A549 (cell line): ENCODE measurements around the gene BRSK2. TPM values are rescaled to one million over a fixed set of nuclear protein-coding genes. Genes with fewer than 3 reads are reported as not detected.

ENCODE experiments used
- ATAC-seq, 2 experiments: fragments of 200-7000 bp in 1 of 2; fragments of >200 bp in 1 of 2; cut with Nextera tagmentation in 1 of 2; cut with Tn5 transposase in 1 of 2; 3 replicates each; pipeline versions ENCODE4 v1.8.0 to v1.9.1; 2018 to 2020; ENCODE audit warnings: mild to moderate bottlenecking in 1 of 2, moderate library complexity in 1 of 2
- CTCF ChIA-PET: fragments of 300-600 bp; sonication (Branson Sonifier 250); formaldehyde crosslinking; extraction: SDS; loops from one replicate; lab custom pipeline; 2021; ENCODE audit warnings: antibody characterized with exemption, inconsistent platforms; lab: Yijun Ruan, JAX
- POLR2A ChIA-PET: fragments of 350-600 bp; formaldehyde crosslinking; extraction: SDS; loops from one replicate; lab custom pipeline; 2021; ENCODE audit warnings: antibody characterized with exemption, inconsistent platforms; lab: Yijun Ruan, JAX
- DNase-seq, 2 experiments: peaks; one replicate each; pipeline versions ENCODE4 v3.0.0 to v3.0.0-alpha.2; 2011 to 2016; ENCODE audit warnings: low read depth in 1 of 2, low spot score in 1 of 2
- FAIRE-seq: peaks from 2 replicates; lab custom pipeline; 2011; peaks lifted over from hg19 to GRCh38; lab: Jason Lieb, UNC
- H3K27ac ChIP-seq, 2 experiments: fragments of >200 bp; sonication (Bioruptor Twin); formaldehyde crosslinking; 3 replicates each; pipeline ENCODE4 v1.5.1; 2016 to 2017
- H3K4me1 ChIP-seq: fragments of >200 bp; sonication (Bioruptor Twin); formaldehyde crosslinking; 3 replicates; pipeline ENCODE4 v1.6.1; 2016
- H3K4me2 ChIP-seq: fragments of >200 bp; sonication (Bioruptor Twin); formaldehyde crosslinking; 3 replicates; pipeline ENCODE4 v1.6.1; 2016
- H3K4me3 ChIP-seq: fragments of >200 bp; sonication (Bioruptor Twin); formaldehyde crosslinking; 3 replicates; pipeline ENCODE4 v1.5.1; 2016
- H3K9me3 ChIP-seq: fragments of >200 bp; sonication (Bioruptor Twin); formaldehyde crosslinking; 3 replicates; pipeline ENCODE4 v1.6.1; 2016
- BHLHE40 ChIP-seq: IDR thresholded peaks from 2 replicates; pipeline ENCODE4 v1.6.1; 2012; ENCODE audit warnings: low read depth, low read length, inconsistent platforms
- CEBPB ChIP-seq, 2 experiments: fragments of >200 bp in 1 of 2; sonication (Bioruptor Twin) in 1 of 2; formaldehyde crosslinking in 1 of 2; IDR thresholded peaks; 2 replicates each; pipeline ENCODE4 v1.6.1; 2012 to 2016
- CHD2 ChIP-seq: fragments of 150-350 bp; IDR thresholded peaks from 2 replicates; pipeline ENCODE4 v1.6.1; 2014; ENCODE audit warnings: low read length; ENCODE audit not compliant: partially characterized antibody
- EHF ChIP-seq: fragments of 250-450 bp; sonication (Bioruptor Pico); IDR thresholded peaks from 2 replicates; pipeline ENCODE4 v1.5.0; 2020; ENCODE audit warnings: mild to moderate bottlenecking
- ELK1 ChIP-seq: fragments of 150-350 bp; IDR thresholded peaks from 2 replicates; pipeline ENCODE4 v1.6.1; 2014; ENCODE audit warnings: low read depth, mild to moderate bottlenecking, low read length
- EP300 ChIP-seq, 2 experiments: fragments of >200 bp; sonication (Bioruptor Twin); formaldehyde crosslinking; IDR thresholded peaks; 2 replicates in 1 of 2; 3 replicates in 1 of 2; pipeline ENCODE4 v1.6.1; 2016 to 2017
- FOSB ChIP-seq: fragments of 250-450 bp; sonication (Bioruptor Pico); IDR thresholded peaks from 2 replicates; pipeline ENCODE4 v1.5.0; 2020; ENCODE audit warnings: mild to moderate bottlenecking, moderate library complexity
- GATA3 ChIP-seq: IDR thresholded peaks from 2 replicates; pipeline ENCODE4 v1.6.1; 2012; ENCODE audit warnings: borderline replicate concordance
- HOXB13 ChIP-seq: fragments of 250-450 bp; sonication (Bioruptor Pico); IDR thresholded peaks from 2 replicates; pipeline ENCODE4 v1.5.0; 2020; ENCODE audit warnings: low read depth, mild to moderate bottlenecking, moderate library complexity
- POLR2AphosphoS2 ChIP-seq: conservative IDR thresholded peaks from 2 replicates; pipeline ENCODE4 v1.6.1; 2012; ENCODE audit warnings: low read length, improper control_type of control experiment, inconsistent platforms
- RCOR1 ChIP-seq: fragments of 150-350 bp; IDR thresholded peaks from 2 replicates; pipeline ENCODE4 v1.6.1; 2014; ENCODE audit warnings: antibody characterized with exemption, low read length, low read depth
- REST ChIP-seq: fragments of 200-600 bp; sonication (generic); IDR thresholded peaks from 2 replicates; pipeline ENCODE4 v1.6.1; 2016; ENCODE audit warnings: antibody characterized with exemption, mild to moderate bottlenecking, moderate library complexity
- SREBF2 ChIP-seq: fragments of 450-650 bp; IDR thresholded peaks from 2 replicates; pipeline ENCODE4 v1.6.1; 2014; ENCODE audit warnings: mild to moderate bottlenecking, moderate library complexity
- TP53 ChIP-seq: fragments of 250-450 bp; sonication (Bioruptor Pico); IDR thresholded peaks from 2 replicates; pipeline ENCODE4 v1.5.0; 2021; ENCODE audit warnings: mild to moderate bottlenecking, moderate library complexity
- ZNF302 ChIP-seq: fragments of 250-450 bp; sonication (Bioruptor Pico); IDR thresholded peaks from 2 replicates; pipeline ENCODE4 v1.9.0; 2021; ENCODE audit warnings: inconsistent platforms, mild to moderate bottlenecking, moderate library complexity
- WGBS: methylation state at CpG from one replicate; pipeline ENCODE4 v1.1.6; 2017; ENCODE audit errors: missing lambda C conversion rate; 5-methylcytosine and 5-hydroxymethylcytosine counted together
- polyA plus RNA-seq, 4 experiments: library from polyadenylated mRNA; depleted of rRNA in 3 of 4; stranded (reverse); fragments of >200 nt; fragmentation: RNase III in 1 of 4; extraction: RNeasy Plus Mini Kit Qiagen cat#74134 plus additional on column Dnase treatment in 1 of 4; gene quantifications; 2 replicates in 3 of 4; 3 replicates in 1 of 4; pipeline ENCODE4 v1.2.3, GENCODE V29; 2011 to 2017
- TF ChIP-seq, protein P1 (sequence below): IDR thresholded peaks from 2 replicates; pipeline ENCODE4 v1.6.1; 2012
- TF ChIP-seq, protein P2 (sequence below): fragments of >200 bp; sonication (Bioruptor Twin); formaldehyde crosslinking; IDR thresholded peaks from 3 replicates; pipeline ENCODE4 v1.6.1; 2016

BRSK2 gene
- polyA plus RNA-seq, 2 of the 4 experiments (the other 2 are of a cell fraction), result 3.8 to 10.1 TPM

DNA sequence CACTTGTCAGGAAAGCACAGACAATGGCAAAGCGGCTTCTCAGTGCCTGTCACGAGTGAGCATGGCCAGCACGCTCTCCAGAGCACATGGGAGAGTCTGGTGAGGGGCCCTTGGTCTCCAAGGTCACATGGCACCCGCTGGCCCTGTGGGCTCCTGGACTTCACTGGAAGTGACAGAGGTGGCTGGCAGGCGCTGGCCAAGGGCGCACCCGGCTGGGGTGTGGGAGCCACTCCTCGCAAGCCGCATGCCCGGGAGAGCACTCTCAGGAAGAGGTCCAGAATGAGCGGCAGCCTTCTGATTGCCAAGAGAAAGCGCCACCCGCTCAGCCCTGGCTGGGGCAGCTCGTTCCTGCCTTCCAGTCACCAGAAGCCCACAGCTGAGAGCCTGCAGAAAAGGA, 114.0 kb downstream of the BRSK2 start:
- ATAC-seq (no peak), FAIRE-seq (no peak), DNase-seq (no peak)
- WGBS, result 93% methylated on average over 12 of the region's 14 CpGs
- POLR2A ChIA-PET, result no interaction called here
- Histone ChIP-seq H3K9me3 (no peaks in the 10 kb centered on the region), H3K4me3 (no peak overlapping the region), H3K4me2 (no peak overlapping the region), H3K4me1 (no peaks in the 10 kb centered on the region), H3K27ac (no peak overlapping the region)
- CTCF ChIA-PET, result interaction anchor here (4.3 kb wide), 1 partner anchor 11 kb away, joined by 21 read pairs; no protein-coding TSS in a partner anchor
- no peak for TF ChIP-seq HOXB13 (CRISPR knock-in tag)
- TF ChIP-seq ELK1, result no peak
- TF ChIP-seq RCOR1, result no peak
- TF ChIP-seq ZNF302 (CRISPR knock-in tag), result no peak
- TF ChIP-seq POLR2AphosphoS2, result no peak
- TF ChIP-seq CEBPB (IDR thresholded peaks at IDR 0.05), result no peak
- no peak for TF ChIP-seq REST
- TF ChIP-seq EHF (CRISPR knock-in tag), result no peak
- no peak for TF ChIP-seq SREBF2
- no peak for TF ChIP-seq CHD2
- TF ChIP-seq, protein P1, sequence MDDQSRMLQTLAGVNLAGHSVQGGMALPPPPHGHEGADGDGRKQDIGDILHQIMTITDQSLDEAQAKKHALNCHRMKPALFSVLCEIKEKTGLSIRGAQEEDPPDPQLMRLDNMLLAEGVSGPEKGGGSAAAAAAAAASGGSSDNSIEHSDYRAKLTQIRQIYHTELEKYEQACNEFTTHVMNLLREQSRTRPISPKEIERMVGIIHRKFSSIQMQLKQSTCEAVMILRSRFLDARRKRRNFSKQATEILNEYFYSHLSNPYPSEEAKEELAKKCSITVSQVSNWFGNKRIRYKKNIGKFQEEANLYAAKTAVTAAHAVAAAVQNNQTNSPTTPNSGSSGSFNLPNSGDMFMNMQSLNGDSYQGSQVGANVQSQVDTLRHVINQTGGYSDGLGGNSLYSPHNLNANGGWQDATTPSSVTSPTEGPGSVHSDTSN, result no peak
- no peak for TF ChIP-seq TP53 (CRISPR knock-in tag)
- TF ChIP-seq GATA3, result no peak
- TF ChIP-seq, protein P2, sequence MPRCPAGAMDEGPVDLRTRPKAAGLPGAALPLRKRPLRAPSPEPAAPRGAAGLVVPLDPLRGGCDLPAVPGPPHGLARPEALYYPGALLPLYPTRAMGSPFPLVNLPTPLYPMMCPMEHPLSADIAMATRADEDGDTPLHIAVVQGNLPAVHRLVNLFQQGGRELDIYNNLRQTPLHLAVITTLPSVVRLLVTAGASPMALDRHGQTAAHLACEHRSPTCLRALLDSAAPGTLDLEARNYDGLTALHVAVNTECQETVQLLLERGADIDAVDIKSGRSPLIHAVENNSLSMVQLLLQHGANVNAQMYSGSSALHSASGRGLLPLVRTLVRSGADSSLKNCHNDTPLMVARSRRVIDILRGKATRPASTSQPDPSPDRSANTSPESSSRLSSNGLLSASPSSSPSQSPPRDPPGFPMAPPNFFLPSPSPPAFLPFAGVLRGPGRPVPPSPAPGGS, result no peak
- no peak for TF ChIP-seq BHLHE40
- TF ChIP-seq EP300 (IDR thresholded peaks at IDR 0.05), result no peak
- TF ChIP-seq FOSB, result no peak

DNA sequence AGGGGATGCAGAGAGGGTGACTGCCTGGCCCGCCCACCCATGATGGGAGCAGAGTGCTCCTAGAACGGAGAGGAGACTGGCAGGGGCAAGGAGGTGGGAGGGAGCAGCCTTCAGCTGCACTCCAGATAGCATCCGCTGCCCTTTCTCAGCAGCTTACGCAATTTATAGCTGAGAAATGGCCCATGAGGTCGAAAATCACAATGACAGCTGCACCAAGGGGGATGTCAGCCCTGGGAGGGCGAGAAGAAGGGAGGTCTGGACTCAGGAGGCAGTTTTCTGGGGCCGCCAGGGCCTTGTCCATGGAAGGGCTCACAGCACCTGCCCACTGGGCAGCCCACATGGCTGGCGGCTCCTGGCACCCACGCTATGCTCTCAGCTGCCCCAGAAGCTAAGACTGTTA, 114.4 kb downstream of the BRSK2 start:
- POLR2A ChIA-PET, result no interaction called here

More for the DNA sequence above, 114.4 kb downstream of the BRSK2 start:
- H3K4me1 ChIP-seq, result no peaks in the 10 kb centered on the region
- no peak for ATAC-seq
- H3K4me2 ChIP-seq, result no peak overlapping the region
- no peak overlapping the region for H3K27ac ChIP-seq
- no peaks in the 10 kb centered on the region for H3K9me3 ChIP-seq
- TF ChIP-seq FOSB (no peak), CEBPB (IDR thresholded peaks at IDR 0.05) (0 out of 4 replicates have a peak, but pooled peaks of 1 of the 2 experiments have one; percentile 18)
- TF ChIP-seq, all 56 proteins: peak for 1
- CTCF ChIA-PET, result interaction anchor here (1.5 to 4.3 kb wide), 2 partner anchors 10 to 38 kb away, joined by 4 to 21 read pairs; no protein-coding TSS in a partner anchor
- no peak for DNase-seq
- 86% methylated on average over 9 of the region's 9 CpGs for WGBS
- no peak overlapping the region for H3K4me3 ChIP-seq
- FAIRE-seq, result no peak
